ENCODE data around the gene CHD6.
"Not testable (repeated sequence)": the region's sequence is repeated elsewhere in the genome, so short reads cannot be mapped to it uniquely, and the experiment has no call there.

Gene CHD6

DNA sequence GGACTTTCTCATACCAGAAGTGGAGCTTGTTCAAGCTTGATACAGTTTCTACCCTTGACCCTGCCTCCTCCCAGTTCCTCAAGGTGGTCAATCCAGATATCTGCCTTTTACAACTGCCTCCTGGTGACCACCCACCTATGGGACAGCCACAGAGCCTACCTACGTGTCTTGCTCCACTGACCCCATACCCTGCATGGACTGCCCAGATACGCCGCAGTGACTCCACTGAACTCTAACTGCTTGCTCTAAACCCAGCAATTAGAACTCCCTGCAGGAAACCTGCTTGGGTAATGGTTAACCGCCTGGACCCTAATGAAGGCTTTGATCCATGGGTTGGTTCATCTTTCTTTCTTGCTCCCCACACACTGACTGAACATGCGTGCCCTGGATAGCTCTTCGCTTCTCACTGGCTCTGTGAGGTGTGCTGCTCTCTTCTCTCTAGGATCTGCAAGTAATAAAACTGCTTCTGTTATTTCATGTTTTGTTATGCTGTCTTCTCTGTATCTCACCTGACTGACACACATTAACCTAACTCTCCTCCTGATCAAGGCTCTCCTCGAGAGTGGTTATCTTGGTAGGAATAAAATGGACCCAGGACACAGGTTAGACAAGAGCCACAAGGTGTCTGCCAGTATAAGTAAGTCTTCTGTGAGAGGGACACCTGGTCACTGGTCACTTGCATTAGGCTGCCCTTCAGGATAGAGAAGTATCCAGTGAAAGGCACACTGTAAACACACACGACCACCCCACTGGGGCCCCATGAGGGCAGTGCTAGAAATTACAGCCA is 79.2 kb downstream of the CHD6 start:
- no peak for DNase-seq (ENCODE audit: low read depth in 3 of 3)

GRCh38 chr20:41537865-41538264 is 80.3 kb downstream of the CHD6 start:
- no peak for DNase-seq (ENCODE audit: low read depth in 3 of 3)

- not testable (repeated sequence) for DNase-seq (ENCODE audit: low read depth in 3 of 3)
Observed at GRCh38 chr20:41535551-41535950, 82.6 kb downstream of the CHD6 start.

- no peak for DNase-seq (ENCODE audit: low read depth in 3 of 3)
Observed at GRCh38 chr20:41534842-41535241, 83.3 kb downstream of the CHD6 start.

- DNase-seq (ENCODE audit: low read depth in 3 of 3), result no peak
Observed at GRCh38 chr20:41534170-41534569, 84.0 kb downstream of the CHD6 start.

GRCh38 chr20:41533537-41534136 is 84.5 kb downstream of the CHD6 start:
- no peak for DNase-seq (ENCODE audit: low read depth in 3 of 3)

DNA sequence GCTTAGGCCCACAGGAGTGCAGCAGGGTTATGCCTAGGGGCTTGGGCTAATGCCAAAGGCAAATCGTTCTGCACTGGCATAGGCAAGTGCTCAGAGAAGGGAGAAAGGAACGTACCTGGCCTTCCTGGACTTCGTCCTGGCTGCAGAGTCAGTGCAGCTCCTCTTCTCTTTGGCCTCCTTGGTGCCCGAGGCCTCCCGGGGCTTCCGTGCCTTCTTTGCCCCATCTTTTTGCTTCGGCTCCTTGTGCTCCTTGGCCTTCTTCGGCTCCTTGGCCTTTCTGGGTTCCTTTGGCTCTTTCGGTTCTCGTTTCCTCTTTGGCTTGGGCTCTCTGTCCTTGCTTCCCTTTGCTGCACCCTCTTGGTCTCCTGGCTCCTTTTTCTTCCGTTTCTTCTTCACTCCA is 85.2 kb downstream of the CHD6 start:
- no peak for DNase-seq (ENCODE audit: low read depth in 3 of 3)

- no peak for DNase-seq (ENCODE audit: low read depth in 3 of 3)
Observed at GRCh38 chr20:41531518-41532275, 86.5 kb downstream of the CHD6 start.

DNA sequence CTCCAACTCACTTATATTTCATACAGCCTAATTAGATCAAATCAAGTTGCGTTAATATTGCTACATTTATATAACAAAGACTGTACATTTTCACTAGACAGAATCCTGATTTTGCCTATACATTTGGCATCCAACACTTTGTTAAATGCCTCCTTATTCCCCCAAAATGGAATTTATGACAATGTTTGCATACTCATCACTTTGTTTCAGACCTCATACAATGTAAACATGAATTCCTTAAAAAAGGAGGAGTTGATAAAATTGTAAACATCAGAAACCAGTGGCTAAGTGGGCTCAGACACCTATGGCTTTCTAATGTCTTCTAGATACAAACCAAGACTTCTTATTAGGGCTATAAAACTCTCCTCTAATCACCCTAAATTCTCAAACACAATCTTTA is 87.3 kb downstream of the CHD6 start:
- DNase-seq (ENCODE audit: low read depth in 3 of 3), result no peak

- DNase-seq (ENCODE audit: low read depth in 3 of 3), result no peak
Observed at GRCh38 chr20:41526327-41526726, 91.8 kb downstream of the CHD6 start.

DNA sequence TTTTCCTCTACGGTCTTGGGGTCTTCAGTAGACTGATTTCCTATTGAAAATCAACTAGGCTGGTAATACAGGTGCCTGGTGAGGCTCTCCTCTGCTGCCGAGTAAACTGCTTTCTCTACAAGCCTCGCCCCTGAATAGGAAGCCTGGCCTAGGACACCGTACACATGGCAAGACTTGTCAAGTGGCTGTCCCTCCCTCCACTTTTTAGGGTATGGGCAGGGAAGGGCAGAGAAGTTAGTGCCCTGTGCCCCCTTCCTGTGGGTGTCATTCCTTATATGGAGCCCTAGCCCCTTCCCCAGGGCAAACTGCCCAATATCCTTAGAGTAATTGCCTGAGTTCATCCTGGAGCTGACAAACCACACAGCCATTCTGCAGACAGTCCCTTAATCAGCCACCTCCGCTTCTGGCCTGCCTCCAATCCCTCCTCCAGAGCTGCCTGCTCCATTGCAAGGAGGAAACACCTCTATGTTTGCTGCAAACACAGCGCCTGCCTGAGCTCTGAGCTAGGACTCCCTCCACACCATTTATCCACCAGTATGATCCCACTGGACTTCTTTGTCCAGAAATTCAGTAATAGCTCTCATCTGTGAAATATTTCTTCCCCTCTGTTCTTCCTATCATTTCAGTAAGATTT is 93.1 kb downstream of the CHD6 start:
- DNase-seq (ENCODE audit: low read depth in 3 of 3), result no peak

DNA sequence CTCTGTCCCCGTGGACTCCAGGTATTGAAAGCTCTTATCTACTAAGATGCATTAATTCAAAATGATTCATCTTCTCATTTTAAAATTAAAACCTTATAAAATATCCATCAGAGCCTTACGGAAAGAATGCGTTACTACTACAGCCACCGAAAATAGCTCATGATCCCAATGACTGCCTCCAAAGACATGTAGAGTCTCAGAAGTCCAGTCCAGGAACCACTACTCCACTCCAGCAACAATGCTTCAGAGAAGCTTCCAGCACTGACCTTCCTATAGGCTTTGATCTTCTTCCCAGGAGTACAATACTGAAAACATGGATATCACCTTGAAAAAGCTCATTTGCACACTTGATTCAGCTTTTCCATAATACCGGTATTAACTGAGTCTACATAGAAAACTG is 94.3 kb downstream of the CHD6 start:
- no peak for DNase-seq (ENCODE audit: low read depth in 3 of 3)

DNA sequence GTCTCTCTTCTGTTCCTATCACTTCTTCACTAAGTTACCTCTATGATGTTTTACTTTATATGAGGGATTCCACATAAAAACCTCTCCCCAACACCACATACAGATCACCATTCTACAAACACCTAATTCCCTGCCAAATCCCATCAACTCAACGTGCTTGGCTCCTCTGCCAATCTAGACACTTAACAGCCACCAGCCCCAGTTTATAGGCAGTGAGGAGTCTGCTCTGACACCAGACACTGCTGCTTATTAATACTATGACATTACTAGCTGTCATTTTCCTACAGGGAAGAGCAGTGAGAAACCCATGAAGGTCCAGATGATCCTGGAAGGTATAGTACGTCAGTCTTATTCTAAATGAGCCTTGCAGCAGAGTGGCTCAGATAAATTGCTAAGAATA is 104.3 kb downstream of the CHD6 start:
- DNase-seq (ENCODE audit: low read depth in 3 of 3), result no peak

- no peak for DNase-seq (ENCODE audit: low read depth in 3 of 3)
Observed at GRCh38 chr20:41512624-41513023, 105.6 kb downstream of the CHD6 start.

- no peak for DNase-seq (ENCODE audit: low read depth in 3 of 3)
Observed at GRCh38 chr20:41510847-41511450, 107.2 kb downstream of the CHD6 start.

DNA sequence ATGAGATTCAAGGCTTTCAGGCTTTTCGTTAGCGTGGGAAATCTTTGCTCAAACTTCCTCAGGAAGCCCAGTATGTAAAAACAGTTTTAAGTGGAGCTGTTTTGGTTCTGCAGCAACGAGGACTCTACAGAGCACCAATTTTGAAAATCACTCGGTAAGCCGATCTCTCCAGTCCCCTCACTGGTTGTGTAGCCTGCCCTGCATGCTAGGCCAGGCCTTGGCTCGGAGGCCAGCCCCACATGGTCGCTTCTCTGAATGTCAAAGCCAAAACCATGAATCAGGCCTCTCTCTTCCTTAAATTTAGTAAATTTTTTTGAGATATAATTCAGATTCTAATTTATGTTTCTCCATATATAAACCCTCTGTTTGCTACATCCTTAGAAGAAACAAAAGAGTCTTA is 108.0 kb downstream of the CHD6 start:
- no peak for DNase-seq (ENCODE audit: low read depth in 3 of 3)

DNA sequence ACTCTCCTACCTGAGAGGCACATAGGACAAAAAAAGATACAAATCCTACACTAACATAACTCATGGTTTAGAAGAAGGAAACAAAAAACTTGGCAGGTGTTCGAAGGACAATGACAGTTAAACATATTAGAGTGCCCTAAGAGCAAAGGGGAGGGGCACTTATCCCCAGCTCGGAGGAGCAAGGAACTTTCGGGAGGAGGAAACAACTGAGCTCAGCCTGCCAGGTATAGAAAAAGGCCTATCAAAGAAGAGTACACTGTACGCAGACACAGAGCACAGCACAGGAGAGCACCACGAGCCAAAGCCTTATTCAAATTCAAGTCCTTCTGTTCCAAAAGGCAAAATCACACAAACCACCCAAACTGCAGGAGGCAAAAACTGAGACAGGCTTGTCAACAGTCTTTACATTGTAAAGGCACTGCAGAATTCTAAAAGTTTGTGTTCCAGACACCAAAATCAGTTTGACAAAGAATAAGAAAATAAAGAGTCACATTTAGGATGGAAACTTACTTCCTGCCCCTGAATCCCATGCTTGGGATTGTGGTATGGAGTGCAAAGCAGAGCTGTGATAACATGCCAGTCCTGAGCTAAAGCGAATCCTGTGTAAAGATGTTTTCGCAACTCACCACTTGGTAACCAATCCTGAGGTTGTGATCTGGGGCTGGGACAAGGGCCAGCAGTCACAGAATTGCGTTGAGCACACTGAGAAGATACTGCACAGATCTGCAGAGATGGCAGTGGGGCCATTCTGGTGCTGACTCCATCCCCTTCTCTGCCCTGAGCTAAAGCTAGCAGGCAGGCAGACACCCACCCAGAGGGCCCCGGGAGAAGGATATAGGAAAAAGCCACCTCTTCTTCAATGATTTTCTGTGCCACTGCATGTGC is 108.6 kb downstream of the CHD6 start:
- DNase-seq (ENCODE audit: low read depth in 3 of 3), result no peak

- no peak for DNase-seq (ENCODE audit: low read depth in 3 of 3)
Observed at GRCh38 chr20:41508335-41508734, 109.8 kb downstream of the CHD6 start.

DNA sequence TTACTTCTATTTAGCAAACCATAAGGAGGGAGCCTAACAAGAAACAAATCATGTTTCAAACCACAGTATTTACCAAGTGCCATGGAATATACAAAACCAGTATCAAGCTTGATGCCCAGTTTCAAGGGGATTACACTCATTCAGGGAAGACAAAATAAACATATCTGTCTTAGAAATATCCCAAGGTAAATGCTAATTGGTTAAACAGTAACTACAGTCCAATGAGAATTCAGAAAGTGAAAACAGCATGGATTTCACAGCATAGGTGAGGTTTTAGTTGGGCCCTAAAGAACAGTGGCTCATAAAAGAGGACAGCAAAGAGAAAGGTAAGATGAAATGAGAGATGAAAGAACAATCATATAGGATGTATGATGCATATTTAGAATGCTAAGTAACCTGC is 110.3 kb downstream of the CHD6 start:
- DNase-seq (ENCODE audit: low read depth in 3 of 3), result no peak

DNA sequence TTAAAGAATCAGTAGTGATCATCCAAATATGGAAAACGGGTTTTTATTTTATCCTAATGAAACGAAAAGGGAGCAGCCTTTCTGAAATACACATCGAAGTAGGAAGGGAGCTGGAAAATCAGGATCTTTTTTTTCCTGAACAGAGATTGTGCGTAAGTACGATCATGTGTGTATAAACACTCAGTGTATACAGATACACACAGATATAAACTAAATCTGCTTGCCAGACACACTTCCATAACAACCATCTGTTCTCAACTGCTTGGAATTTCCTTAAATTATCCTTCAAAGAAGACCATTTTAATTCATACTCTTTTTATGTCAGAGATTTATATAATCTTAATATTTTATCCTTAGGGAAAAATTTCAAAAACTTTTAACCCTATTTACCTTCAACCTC is 110.7 kb downstream of the CHD6 start:
- no peak for DNase-seq (ENCODE audit: low read depth in 3 of 3)
